Measurements from ENCODE around the gene CHN2. TPM values are rescaled to one million over a fixed set of nuclear protein-coding genes. Genes with fewer than 3 reads are reported as not detected.

The CHN2 gene
- total RNA-seq, 1 experiment from 2014 or later, result 18.8 TPM

DNA sequence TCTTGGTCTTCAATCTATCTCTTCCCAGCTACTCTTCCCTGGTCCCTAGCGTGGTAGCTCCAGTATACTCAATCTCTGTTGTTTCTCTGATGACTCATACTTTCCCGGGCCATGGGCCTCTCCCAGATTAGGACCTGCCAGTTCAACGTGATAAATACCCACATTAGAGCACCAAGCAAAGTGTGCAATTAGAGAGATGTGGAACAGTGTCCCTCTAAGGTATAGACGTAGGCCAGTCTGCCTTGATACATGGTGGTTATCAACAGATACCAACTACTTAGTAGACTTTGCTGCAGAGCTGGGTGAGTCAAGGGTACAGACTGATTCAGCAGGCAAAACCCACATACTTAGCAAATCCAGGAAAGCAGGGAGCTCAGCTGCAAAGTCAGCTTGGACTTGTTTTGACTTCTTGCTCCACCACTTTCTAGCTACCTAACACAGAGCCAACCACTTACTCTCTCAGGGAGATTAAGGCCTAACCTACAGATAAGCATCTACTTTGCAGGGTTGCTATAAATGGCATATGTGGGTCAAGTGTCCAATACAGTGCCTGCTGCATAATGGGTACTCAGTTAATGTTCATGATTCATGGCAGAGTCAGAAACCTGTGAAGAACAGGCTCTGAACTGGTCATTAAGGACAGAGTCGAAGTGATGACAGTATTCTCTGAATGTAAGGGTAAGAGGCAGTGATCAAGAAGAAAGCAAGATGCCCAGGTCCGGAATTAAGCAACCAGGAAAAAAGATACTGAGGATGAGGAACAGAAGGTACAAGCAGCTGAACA is 176.1 kb downstream of the CHN2 start:
- Histone ChIP-seq H3K9me3 (no peaks in the 10 kb centered on the region), H3K36me3 (ENCODE audit: control insufficient read depth, insufficient read depth, low read length) (no peaks in the 10 kb centered on the region; the same call in 1 of the 2 replicates), H3K27me3 (replicated peaks; ENCODE audit: control insufficient read depth, insufficient read depth, low read length) (no peaks in the 10 kb centered on the region), H3K4me1 (peaks cover 18% of the 10 kb centered on the region), H3K4me3 (ENCODE audit: low read depth, low read length) (no peak overlapping the region)
- POLR2A ChIA-PET, result no interaction called here
- Mint-ChIP-seq H3K36me3 (ENCODE audit: insufficient read depth, unreplicated experiment) (peaks cover 12% of the 10 kb centered on the region), H3K27me3 (ENCODE audit: insufficient read depth, unreplicated experiment) (no peaks in the 10 kb centered on the region), H3K27ac (ENCODE audit: unreplicated experiment) (no peak overlapping the region), H3K4me3 (ENCODE audit: unreplicated experiment) (no peak overlapping the region), H3K4me1 (ENCODE audit: low read depth, unreplicated experiment) (peaks cover 30% of the 10 kb centered on the region), H3K9me3 (ENCODE audit: unreplicated experiment) (no peaks in the 10 kb centered on the region)
- intact Hi-C loops (cut with micrococcal nuclease; ENCODE audit: unreplicated experiment), result no loop called here
- BruUV-seq (replicated peaks), result no TSS peak
- DNase-seq, result peak in 1 of 2 experiments; percentile 28
- TF ChIP-seq, protein P1, sequence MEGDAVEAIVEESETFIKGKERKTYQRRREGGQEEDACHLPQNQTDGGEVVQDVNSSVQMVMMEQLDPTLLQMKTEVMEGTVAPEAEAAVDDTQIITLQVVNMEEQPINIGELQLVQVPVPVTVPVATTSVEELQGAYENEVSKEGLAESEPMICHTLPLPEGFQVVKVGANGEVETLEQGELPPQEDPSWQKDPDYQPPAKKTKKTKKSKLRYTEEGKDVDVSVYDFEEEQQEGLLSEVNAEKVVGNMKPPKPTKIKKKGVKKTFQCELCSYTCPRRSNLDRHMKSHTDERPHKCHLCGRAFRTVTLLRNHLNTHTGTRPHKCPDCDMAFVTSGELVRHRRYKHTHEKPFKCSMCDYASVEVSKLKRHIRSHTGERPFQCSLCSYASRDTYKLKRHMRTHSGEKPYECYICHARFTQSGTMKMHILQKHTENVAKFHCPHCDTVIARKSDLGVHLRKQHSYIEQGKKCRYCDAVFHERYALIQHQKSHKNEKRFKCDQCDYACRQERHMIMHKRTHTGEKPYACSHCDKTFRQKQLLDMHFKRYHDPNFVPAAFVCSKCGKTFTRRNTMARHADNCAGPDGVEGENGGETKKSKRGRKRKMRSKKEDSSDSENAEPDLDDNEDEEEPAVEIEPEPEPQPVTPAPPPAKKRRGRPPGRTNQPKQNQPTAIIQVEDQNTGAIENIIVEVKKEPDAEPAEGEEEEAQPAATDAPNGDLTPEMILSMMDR (IDR thresholded peaks at IDR 0.05; ENCODE audit: insufficient read depth in 1 of 2, low read depth in 1 of 2, low read length in 1 of 2, severe bottlenecking in 1 of 2, unreplicated experiment in 1 of 2), result no peak
- CTCF ChIA-PET, result interaction anchor here (1.0 to 1.3 kb wide), 2 partner anchors 25 to 264 kb away, joined by 3 read pairs; no protein-coding TSS in a partner anchor

DNA sequence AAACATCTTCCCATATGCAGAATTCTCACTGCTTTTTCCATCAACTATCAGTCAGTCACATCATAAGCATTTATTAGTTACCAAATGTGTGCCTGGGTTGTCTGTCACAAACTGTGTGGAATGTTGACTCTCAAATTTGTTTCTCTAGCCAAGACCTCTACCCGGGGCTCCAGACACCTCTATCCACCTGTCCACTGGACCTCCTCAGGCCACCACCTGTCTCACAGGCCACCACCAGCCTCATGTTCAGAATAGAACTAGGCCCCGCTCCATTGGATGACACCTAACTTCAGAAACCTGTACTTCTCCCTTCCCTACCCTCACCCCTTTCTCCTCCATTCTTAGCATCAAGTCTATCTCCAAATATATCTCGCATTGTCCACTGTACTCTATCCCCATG is 176.9 kb downstream of the CHN2 start:
- H3K9me3 ChIP-seq, result no peaks in the 10 kb centered on the region
- H3K27ac Mint-ChIP-seq (ENCODE audit: unreplicated experiment), result no peak overlapping the region
- H3K36me3 ChIP-seq (ENCODE audit: control insufficient read depth, insufficient read depth, low read length), result no peaks in the 10 kb centered on the region; the same call in 1 of the 2 replicates

DNA sequence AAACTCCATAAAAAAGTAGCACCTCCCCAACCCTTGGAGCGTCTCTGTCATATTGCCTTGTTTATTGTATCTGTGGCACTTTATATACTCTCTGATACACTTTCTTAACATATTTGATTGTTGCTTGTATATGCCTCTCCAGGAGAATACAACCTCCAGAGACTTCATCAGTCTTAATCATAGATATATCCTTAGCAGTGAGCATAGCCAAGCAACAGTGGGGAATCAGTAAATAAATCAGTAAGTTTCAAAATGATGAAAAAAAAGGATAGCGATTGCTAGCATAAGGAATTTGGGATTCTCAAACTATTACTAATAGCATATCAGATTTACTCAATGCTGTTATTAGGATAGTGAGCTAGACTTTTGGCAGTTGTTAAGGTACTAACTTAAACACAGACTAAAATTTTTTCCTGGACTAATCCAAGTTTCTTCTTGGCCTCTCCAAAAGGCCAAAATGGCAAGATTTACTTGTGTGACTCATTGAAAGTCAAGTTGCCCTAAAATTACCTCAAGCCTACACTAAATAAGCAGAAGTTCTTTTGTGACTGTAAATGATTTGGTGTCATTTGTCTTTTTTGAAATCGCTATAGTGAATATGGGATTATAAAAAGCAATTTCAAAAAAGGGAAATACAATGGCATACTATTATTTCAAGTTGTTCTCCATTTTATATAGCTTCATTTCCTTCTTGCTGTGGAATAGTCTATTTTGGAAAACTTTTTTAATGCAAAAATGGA is 177.9 kb downstream of the CHN2 start:
- H3K4me1 Mint-ChIP-seq (ENCODE audit: low read depth, unreplicated experiment), result peaks cover 39% of the 10 kb centered on the region
- H3K27me3 ChIP-seq (replicated peaks; ENCODE audit: control insufficient read depth, insufficient read depth, low read length), result no peaks in the 10 kb centered on the region
- TF ChIP-seq, protein P1 (IDR thresholded peaks at IDR 0.05; ENCODE audit: insufficient read depth in 1 of 2, low read depth in 1 of 2, low read length in 1 of 2, severe bottlenecking in 1 of 2, unreplicated experiment in 1 of 2), result no peak

More for the DNA sequence above, 176.9 kb downstream of the CHN2 start:
- Mint-ChIP-seq H3K4me3 (ENCODE audit: unreplicated experiment) (no peak overlapping the region), H3K27me3 (ENCODE audit: insufficient read depth, unreplicated experiment) (no peaks in the 10 kb centered on the region), H3K9me3 (ENCODE audit: unreplicated experiment) (no peaks in the 10 kb centered on the region), H3K36me3 (ENCODE audit: insufficient read depth, unreplicated experiment) (peaks cover 17% of the 10 kb centered on the region), H3K4me1 (ENCODE audit: low read depth, unreplicated experiment) (peaks cover 32% of the 10 kb centered on the region)
- TF ChIP-seq, protein P1 (IDR thresholded peaks at IDR 0.05; ENCODE audit: insufficient read depth in 1 of 2, low read depth in 1 of 2, low read length in 1 of 2, severe bottlenecking in 1 of 2, unreplicated experiment in 1 of 2), result no peak
- H3K4me3 ChIP-seq (ENCODE audit: low read depth, low read length), result no peak overlapping the region
- H3K27me3 ChIP-seq (replicated peaks; ENCODE audit: control insufficient read depth, insufficient read depth, low read length), result no peaks in the 10 kb centered on the region
- peaks cover 21% of the 10 kb centered on the region for H3K4me1 ChIP-seq
- no TSS peak for BruUV-seq (replicated peaks)
- CTCF ChIA-PET, result no interaction called here
- intact Hi-C loops (cut with micrococcal nuclease; ENCODE audit: unreplicated experiment), result no loop called here
- no peak for DNase-seq
- POLR2A ChIA-PET, result no interaction called here

More for the DNA sequence above, 177.9 kb downstream of the CHN2 start:
- Mint-ChIP-seq H3K9me3 (ENCODE audit: unreplicated experiment) (no peaks in the 10 kb centered on the region), H3K36me3 (ENCODE audit: insufficient read depth, unreplicated experiment) (peaks cover 20% of the 10 kb centered on the region), H3K4me3 (ENCODE audit: unreplicated experiment) (no peak overlapping the region), H3K27me3 (ENCODE audit: insufficient read depth, unreplicated experiment) (no peaks in the 10 kb centered on the region), H3K27ac (ENCODE audit: unreplicated experiment) (no peak overlapping the region)
- Histone ChIP-seq H3K4me1 (peaks cover 32% of the 10 kb centered on the region), H3K36me3 (ENCODE audit: control insufficient read depth, insufficient read depth, low read length) (no peaks in the 10 kb centered on the region; the same call in 1 of the 2 replicates), H3K4me3 (ENCODE audit: low read depth, low read length) (no peak overlapping the region), H3K9me3 (no peaks in the 10 kb centered on the region)
- no TSS peak for BruUV-seq (replicated peaks)
- intact Hi-C loops (cut with micrococcal nuclease; ENCODE audit: unreplicated experiment), result no loop called here
- no peak for DNase-seq
- CTCF ChIA-PET, result interaction anchor here (1.0 kb wide), 1 partner anchor 183 kb away, joined by 3 read pairs; no protein-coding TSS in a partner anchor
- POLR2A ChIA-PET, result no interaction called here

Data from Caco-2 (cell line).